Upper lobe of left lung (tissue), 6 donors: Measurements from ENCODE around the gene NUP214. TPM values are rescaled to one million over a fixed set of nuclear protein-coding genes. Genes with fewer than 3 reads are reported as not detected.

Source experiments
- ATAC-seq, 2 donors: fragments of 200-7000 bp; cut with Tn5 transposase; one replicate each; pipeline ENCODE4 v1.9.1; 2022; ENCODE audit warnings: mild to moderate bottlenecking in 2 of 2, moderate library complexity in 2 of 2; ENCODE audit not compliant: low FRiP score in 2 of 2
- DNase-seq, 2 donors: peaks; one replicate each; pipeline ENCODE4 v3.0.0-alpha.2; 2019 to 2020
- H3K27ac ChIP-seq, 4 donors: fragments of 200-600 bp; sonication (generic); one replicate each; pipeline ENCODE4 v1.5.1; 2016 to 2019
- H3K27me3 ChIP-seq, 4 donors: fragments of 200-600 bp; sonication (generic); one replicate each; pipeline ENCODE4 v1.5.1; 2017 to 2019
- H3K36me3 ChIP-seq, 4 donors: fragments of 200-600 bp; sonication (generic); one replicate each; pipeline ENCODE4 v1.5.1; 2016 to 2019
- H3K4me1 ChIP-seq, 4 donors: fragments of 200-600 bp; sonication (generic); one replicate each; pipeline ENCODE4 v1.5.1; 2018 to 2019
- H3K4me3 ChIP-seq, 4 donors: fragments of 200-600 bp; sonication (generic); one replicate each; pipeline ENCODE4 v1.5.1; 2017 to 2019; ENCODE audit warnings: mild to moderate bottlenecking in 2 of 4, moderate library complexity in 1 of 4
- H3K9me3 ChIP-seq, 4 donors: fragments of 200-600 bp; sonication (generic); one replicate each; pipeline ENCODE4 v1.5.1; 2018 to 2019
- CTCF ChIP-seq, 6 experiments: fragments of 450-650 bp in 4 of 6; fragments of 200-600 bp in 2 of 6; sonication (generic) in 2 of 6; IDR thresholded peaks; one replicate each; pipeline ENCODE4 v1.5.1; 2016 to 2019; ENCODE audit warnings: antibody characterized with exemption in 6 of 6
- EP300 ChIP-seq, 4 donors: sonication (generic); formaldehyde crosslinking; IDR thresholded peaks; one replicate each; pipeline ENCODE4 v1.5.1; 2017; ENCODE audit warnings: antibody characterized with exemption in 4 of 4, control low read depth in 2 of 4
- POLR2A ChIP-seq, 4 donors: fragments of 450-650 bp; IDR thresholded peaks; one replicate each; pipeline ENCODE4 v1.5.1; 2016 to 2017; ENCODE audit warnings: antibody characterized with exemption in 4 of 4, mild to moderate bottlenecking in 2 of 4
- POLR2AphosphoS5 ChIP-seq, 2 donors: sonication (generic); formaldehyde crosslinking; IDR thresholded peaks; one replicate each; pipeline ENCODE4 v1.5.1; 2017; ENCODE audit warnings: antibody characterized with exemption in 2 of 2
- WGBS, 2 donors: methylation state at CpG; one replicate each; pipeline ENCODE4 v1.1.5; 2017 to 2018; 5-methylcytosine and 5-hydroxymethylcytosine counted together
- total RNA-seq, 6 donors: library from RNA; depleted of rRNA in 4 of 6; stranded (reverse); fragments of >200 nt in 4 of 6; gene quantifications; one replicate each; pipeline versions ENCODE4 v1.1.0 to v1.2.1, GENCODE V29; 2016 to 2021
- donor health status: DM: no; HTN: no; CAD: no; lungs with moderate emphysema.
- donor health status: DM: no; HTN: yes; CAD: no; lungs with severe emphysema.

The NUP214 gene
- total RNA-seq, 6 donors from 2014 or later = 35.3 to 113 (median 44.3) TPM

GRCh38 chr9:131279196-131279862 is 153.9 kb downstream of the NUP214 start:
- ATAC-seq = no peak
- H3K4me1 ChIP-seq = peaks cover 9 to 46% (median 20%) of the 10 kb centered on the region in 4 donors
- DNase-seq = peak in 1 of 2 donors; percentile 45
- H3K27me3 ChIP-seq = peaks cover 0 to 18% (median 5%) of the 10 kb centered on the region in 4 donors
- no peak for TF ChIP-seq CTCF (IDR thresholded peaks at IDR 0.05)
- no peak for TF ChIP-seq POLR2A (IDR thresholded peaks at IDR 0.05)
- TF ChIP-seq POLR2AphosphoS5 (IDR thresholded peaks at IDR 0.05) = no peak
- no peak for TF ChIP-seq EP300 (IDR thresholded peaks at IDR 0.05)
- no peak overlapping the region for H3K27ac ChIP-seq
- H3K4me3 ChIP-seq = no peak overlapping the region
- H3K36me3 ChIP-seq = no peaks in the 10 kb centered on the region
- no peaks in the 10 kb centered on the region for H3K9me3 ChIP-seq
- 83 to 85% methylated on average over 6 to 11 of the region's 11 CpGs for WGBS, 2 donors

- H3K27ac ChIP-seq = no peak overlapping the region
- 70 to 81% methylated on average over 17 to 19 of the region's 19 CpGs for WGBS, 2 donors
- H3K9me3 ChIP-seq = no peaks in the 10 kb centered on the region
- H3K36me3 ChIP-seq = no peaks in the 10 kb centered on the region
- peaks cover 0 to 18% (median 5%) of the 10 kb centered on the region in 4 donors for H3K27me3 ChIP-seq
- H3K4me3 ChIP-seq = no peak overlapping the region
- H3K4me1 ChIP-seq = peaks cover 9 to 40% (median 19%) of the 10 kb centered on the region in 4 donors
- no peak for TF ChIP-seq POLR2A (IDR thresholded peaks at IDR 0.05)
- no peak for TF ChIP-seq EP300 (IDR thresholded peaks at IDR 0.05)
- no peak for TF ChIP-seq POLR2AphosphoS5 (IDR thresholded peaks at IDR 0.05)
- peak in 1 of 2 donors; percentile 67 for DNase-seq
- ATAC-seq = no peak
These were observed 154.6 kb downstream of the NUP214 start for GRCh38 chr9:131279863-131280570.

- Histone ChIP-seq H3K9me3 (no peaks in the 10 kb centered on the region), H3K27ac (no peak overlapping the region), H3K27me3 (peaks cover 0 to 18% (median 5%) of the 10 kb centered on the region in 4 donors), H3K4me1 (peaks cover 9 to 40% (median 19%) of the 10 kb centered on the region in 4 donors), H3K36me3 (no peaks in the 10 kb centered on the region), H3K4me3 (no peak overlapping the region)
- DNase-seq = no peak
- TF ChIP-seq POLR2AphosphoS5 (IDR thresholded peaks at IDR 0.05) (no peak), CTCF (IDR thresholded peaks at IDR 0.05) (no peak), EP300 (IDR thresholded peaks at IDR 0.05) (no peak)
- WGBS, 2 donors = 93 to 94% methylated on average over 2 to 3 of the region's 3 CpGs
- no peak for ATAC-seq
These were observed 155.3 kb downstream of the NUP214 start for GRCh38 chr9:131280660-131281059.

GRCh38 chr9:131281119-131281965 is 156.0 kb downstream of the NUP214 start:
- no peak for DNase-seq
- H3K4me3 ChIP-seq = no peak overlapping the region
- ATAC-seq = no peak
- TF ChIP-seq CTCF (IDR thresholded peaks at IDR 0.05) = no peak
- no peak for TF ChIP-seq POLR2A (IDR thresholded peaks at IDR 0.05)
- no peak for TF ChIP-seq EP300 (IDR thresholded peaks at IDR 0.05)
- TF ChIP-seq POLR2AphosphoS5 (IDR thresholded peaks at IDR 0.05) = no peak
- peaks cover 0 to 18% (median 5%) of the 10 kb centered on the region in 4 donors for H3K27me3 ChIP-seq
- no peak overlapping the region for H3K27ac ChIP-seq
- 85% methylated on average over 15 to 17 of the region's 17 CpGs for WGBS, 2 donors
- no peaks in the 10 kb centered on the region for H3K36me3 ChIP-seq
- peaks cover 9 to 33% (median 17%) of the 10 kb centered on the region in 4 donors for H3K4me1 ChIP-seq
- no peaks in the 10 kb centered on the region for H3K9me3 ChIP-seq

GRCh38 chr9:131282175-131282574 is 156.8 kb downstream of the NUP214 start:
- no peak for DNase-seq
- TF ChIP-seq CTCF (IDR thresholded peaks at IDR 0.05) (no peak), POLR2AphosphoS5 (IDR thresholded peaks at IDR 0.05) (no peak), POLR2A (IDR thresholded peaks at IDR 0.05) (no peak), EP300 (IDR thresholded peaks at IDR 0.05) (no peak)
- Histone ChIP-seq H3K4me1 (peaks cover 7 to 24% (median 15%) of the 10 kb centered on the region in 4 donors), H3K4me3 (no peak overlapping the region), H3K9me3 (no peaks in the 10 kb centered on the region), H3K36me3 (no peaks in the 10 kb centered on the region), H3K27me3 (peaks cover 0 to 18% (median 5%) of the 10 kb centered on the region in 4 donors), H3K27ac (no peak overlapping the region)
- WGBS, 2 donors = 77 to 82% methylated on average over 4 of the region's 4 CpGs
- no peak for ATAC-seq
